Fibroblast of mammary gland (primary cell): ENCODE data around the gene TMEM131.

Experiments
- DNase-seq: peaks from one replicate; pipeline ENCODE4 v3.0.0-alpha.2; 2010; ENCODE audit warnings: low read depth
- H3K4me3 ChIP-seq: 2 replicates; pipeline ENCODE4 v1.5.1; 2011; ENCODE audit warnings: low read depth, mild to moderate bottlenecking, low read length, moderate library complexity; ENCODE audit not compliant: control insufficient read depth
- TF ChIP-seq, protein P1 (sequence below): conservative IDR thresholded peaks from 2 replicates; pipeline ENCODE4 v1.5.1; 2011; ENCODE audit warnings: low read depth, low read length, inconsistent platforms; ENCODE audit not compliant: control insufficient read depth, insufficient read depth

Gene TMEM131

DNA sequence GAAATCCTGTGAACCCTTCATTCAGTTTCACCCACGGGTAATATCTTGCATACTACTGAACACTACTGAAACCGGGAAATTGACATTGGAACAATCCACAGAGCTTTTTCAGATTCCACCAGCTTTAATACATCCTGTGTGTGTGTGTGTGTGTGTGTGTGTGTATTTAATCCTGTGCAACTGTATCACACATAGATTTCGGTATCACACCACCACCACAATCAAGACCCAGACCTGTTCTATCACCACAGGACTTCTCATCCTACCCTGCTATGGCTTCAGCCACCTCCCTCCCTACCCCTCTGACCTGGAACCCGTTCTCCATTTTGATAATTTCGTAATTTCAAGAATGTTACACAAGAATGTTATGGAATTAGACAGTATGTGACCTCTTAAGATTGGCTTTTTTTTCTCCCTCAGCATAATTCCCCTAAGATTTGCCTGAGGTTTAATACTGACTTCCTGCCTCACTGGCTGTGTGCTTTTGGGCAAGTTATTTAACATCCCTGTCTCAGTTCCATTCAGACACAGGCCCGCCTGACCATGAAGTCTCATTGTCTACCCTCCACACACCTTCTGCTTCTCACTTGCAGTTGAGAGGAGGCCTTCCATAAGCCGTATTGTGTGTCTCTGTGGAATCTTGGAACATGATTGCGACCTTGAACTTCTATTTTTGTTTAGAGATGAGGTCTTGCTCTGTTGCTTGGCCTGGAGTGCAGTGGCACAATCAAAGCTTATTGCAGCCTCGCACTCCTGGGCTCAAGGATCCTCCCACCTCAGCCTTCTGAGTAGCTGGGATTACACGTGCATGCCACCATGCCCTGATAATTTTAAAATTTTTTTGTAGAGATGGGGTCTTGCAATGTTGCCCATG is 14.4 kb upstream of the TMEM131 start:
- TF ChIP-seq, protein P1, sequence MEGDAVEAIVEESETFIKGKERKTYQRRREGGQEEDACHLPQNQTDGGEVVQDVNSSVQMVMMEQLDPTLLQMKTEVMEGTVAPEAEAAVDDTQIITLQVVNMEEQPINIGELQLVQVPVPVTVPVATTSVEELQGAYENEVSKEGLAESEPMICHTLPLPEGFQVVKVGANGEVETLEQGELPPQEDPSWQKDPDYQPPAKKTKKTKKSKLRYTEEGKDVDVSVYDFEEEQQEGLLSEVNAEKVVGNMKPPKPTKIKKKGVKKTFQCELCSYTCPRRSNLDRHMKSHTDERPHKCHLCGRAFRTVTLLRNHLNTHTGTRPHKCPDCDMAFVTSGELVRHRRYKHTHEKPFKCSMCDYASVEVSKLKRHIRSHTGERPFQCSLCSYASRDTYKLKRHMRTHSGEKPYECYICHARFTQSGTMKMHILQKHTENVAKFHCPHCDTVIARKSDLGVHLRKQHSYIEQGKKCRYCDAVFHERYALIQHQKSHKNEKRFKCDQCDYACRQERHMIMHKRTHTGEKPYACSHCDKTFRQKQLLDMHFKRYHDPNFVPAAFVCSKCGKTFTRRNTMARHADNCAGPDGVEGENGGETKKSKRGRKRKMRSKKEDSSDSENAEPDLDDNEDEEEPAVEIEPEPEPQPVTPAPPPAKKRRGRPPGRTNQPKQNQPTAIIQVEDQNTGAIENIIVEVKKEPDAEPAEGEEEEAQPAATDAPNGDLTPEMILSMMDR = no peak
- H3K4me3 ChIP-seq = no peak overlapping the region
- DNase-seq = peak; percentile 56

DNA sequence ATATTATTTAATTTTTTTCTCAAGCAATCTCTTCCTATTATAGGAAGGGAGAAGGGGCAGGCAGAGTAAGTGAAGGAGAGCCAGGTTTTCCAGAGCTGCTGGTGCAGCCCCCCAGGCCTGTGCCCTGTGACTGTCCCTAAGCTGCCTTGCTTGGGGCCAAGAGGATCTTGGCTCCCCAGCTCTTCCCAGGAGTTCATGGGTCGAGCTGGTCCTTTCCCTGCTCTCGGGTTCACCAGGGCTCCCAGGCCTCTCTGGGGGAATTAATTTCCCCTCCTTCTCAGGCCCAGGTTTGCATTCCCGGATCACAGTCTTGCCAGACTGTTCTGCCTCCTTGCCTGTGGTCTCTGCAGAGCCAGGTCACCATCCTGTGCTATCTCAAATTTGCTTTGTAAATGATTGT is 12.7 kb upstream of the TMEM131 start:
- TF ChIP-seq, protein P1 = no peak
- no peak overlapping the region for H3K4me3 ChIP-seq
- no peak for DNase-seq

DNA sequence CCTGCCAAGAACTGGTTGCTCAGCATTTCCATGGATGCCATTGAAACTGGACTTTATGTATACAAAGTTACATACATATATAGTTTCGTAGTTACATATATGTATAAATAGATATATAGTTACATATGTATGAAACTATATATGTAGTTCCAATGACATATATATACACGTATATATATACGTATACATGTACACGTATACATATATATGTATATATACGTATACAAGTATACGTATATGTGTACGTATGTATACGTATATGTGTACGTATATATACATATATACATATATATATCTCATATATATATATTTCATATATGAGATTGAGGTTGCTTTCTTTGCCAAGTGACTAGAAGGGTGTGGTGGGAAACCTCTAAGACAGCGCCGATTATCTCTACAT is 10.6 kb upstream of the TMEM131 start:
- TF ChIP-seq, protein P1 = no peak
- no peak overlapping the region for H3K4me3 ChIP-seq
- no peak for DNase-seq

DNA sequence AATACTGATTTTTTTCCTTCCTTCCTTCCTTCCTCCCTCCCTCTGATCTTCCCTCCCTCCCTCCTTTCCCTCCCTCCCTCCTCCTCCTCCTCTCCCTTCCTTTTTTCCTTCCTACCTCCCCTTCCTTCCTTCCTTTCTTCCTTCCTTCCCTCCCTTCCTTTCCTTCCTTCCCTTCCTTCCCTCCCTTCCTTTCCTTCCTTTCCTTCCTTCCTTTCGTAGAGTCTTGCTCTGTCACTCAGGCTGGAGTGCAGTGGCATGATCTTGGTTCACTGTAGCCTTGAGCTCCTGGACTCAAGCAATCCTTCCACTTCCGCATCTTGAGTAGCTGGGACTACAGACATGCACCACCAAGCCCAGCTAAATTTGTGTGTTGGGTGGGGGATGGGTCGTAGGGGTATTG is 8.9 kb upstream of the TMEM131 start:
- TF ChIP-seq, protein P1 = no peak
- no peak for DNase-seq
- no peak overlapping the region for H3K4me3 ChIP-seq

DNA sequence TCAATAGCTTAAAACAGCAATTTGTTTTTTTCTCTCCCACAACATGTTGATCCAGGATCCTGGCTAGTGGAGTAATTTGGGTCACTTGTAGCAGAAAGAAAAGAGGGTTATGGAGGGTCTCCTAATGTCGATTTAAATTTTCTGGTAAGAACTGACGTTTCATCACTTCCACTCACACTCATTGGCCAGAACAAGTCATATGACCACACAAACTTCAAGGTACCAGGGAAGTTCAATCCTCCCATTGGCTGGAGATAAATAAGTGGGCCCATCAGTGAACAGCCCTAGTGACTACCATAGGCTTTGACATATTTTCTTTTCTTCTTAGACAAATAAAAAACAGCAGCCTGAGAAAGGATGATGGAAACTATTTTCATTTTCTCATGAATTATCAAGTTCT is 8.3 kb upstream of the TMEM131 start:
- H3K4me3 ChIP-seq = no peak overlapping the region
- DNase-seq = no peak
- TF ChIP-seq, protein P1 = no peak

DNA sequence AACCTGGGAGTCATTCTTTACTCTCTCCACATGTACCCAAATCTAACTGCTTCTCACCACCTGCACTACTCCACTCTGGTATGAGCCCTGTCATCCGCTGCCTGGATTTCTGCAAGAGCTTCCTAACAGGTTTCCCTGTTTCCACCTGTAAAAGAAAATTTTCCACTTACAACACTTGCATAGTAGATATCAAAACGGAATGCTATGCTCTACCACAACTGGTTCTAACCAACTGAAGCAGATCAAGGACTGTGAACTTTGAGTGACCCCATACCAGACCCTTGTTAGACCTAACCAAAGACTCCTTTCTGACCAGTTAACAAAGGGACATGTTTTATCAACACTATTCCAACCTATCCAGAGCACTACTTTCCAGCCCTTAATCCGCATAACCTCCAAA is 3.8 kb upstream of the TMEM131 start:
- no peak for DNase-seq
- TF ChIP-seq, protein P1 = no peak
- H3K4me3 ChIP-seq = no peak overlapping the region

DNA sequence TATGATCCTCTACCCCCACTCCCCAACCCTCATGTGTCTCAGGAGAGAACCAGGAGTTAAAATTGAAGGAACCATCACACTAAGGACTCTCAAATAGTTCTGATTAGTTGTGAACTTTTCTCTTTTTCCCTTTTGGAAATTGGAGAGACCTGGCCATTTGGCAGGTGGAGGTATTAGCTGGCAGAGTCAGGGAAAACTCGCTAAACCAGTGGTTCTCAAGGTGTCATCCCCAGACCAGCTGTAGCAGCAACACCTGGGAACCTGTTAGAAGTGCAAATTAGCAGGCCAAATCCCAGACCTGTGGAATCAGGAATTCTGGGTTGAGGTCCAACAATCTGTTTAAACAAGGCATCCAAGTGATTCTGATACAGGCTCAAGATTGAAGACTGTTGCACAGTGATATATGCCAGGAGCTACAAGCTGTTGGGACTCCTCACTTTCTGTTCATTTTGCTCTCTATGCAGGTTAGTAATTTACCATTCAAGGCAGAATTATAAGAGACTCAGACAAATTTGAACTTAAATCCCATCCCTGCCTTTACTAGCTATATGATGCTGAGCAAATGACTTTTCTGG is 2.8 kb upstream of the TMEM131 start:
- TF ChIP-seq, protein P1 = no peak
- H3K4me3 ChIP-seq = no peak overlapping the region
- DNase-seq = no peak
